ENCODE data around the gene CCDC83.
"Not testable (repeated sequence)": the region's sequence is repeated elsewhere in the genome, so short reads cannot be mapped to it uniquely, and the experiment has no call there.

CCDC83 gene

GRCh38 chr11:85939099-85940015, 84.2 kb downstream of the CCDC83 start:
- no peak for DNase-seq (ENCODE audit: low spot score)

DNA sequence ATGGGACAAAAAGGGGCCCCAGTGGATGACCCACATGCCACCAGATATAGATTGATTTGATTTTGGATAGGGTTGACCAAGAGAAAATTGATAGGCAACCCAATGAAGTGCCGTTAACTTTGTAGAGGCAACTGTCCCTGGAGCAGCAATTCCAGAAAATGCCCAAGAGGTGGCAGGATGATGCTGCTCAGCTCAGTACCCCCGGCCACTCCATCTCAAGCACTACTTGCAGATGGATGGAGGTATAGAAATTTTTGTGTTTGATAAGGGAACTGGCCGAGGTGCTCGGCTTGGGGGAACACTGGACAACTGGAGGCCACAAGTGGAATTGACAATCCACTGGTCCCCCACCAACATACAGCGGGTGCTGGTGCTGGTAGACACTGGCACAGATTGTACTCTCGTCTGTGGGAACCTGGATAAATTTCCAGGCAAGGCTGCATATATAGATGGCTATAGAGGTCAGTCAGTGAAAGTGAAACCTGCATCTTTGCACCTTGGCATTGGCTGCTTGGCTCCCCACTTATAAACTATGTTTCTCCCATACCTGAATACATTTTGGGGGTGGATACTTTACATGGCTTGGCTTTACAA, 86.3 kb downstream of the CCDC83 start:
- peak; percentile 32 for DNase-seq (ENCODE audit: low spot score)

DNA sequence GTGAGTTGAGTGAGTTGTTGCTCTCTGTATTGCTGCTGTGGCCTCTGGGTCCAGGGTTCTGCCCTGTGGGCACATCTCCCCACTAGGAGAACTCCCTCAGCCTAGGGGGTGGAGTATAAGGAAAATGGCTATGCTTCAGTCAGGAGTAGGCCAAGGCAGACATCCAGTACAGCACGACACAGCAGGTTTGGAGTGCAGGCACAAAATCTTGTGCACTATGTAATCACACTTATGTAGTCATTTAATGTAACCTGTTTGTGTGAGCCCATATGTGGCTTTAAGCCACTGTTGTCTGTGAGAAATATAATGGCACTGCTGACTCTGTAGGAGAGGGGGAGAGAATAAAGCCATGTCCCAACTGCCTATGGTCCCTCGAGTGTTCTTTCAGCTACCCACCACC, 90.1 kb downstream of the CCDC83 start:
- DNase-seq (ENCODE audit: low spot score) = no peak

- DNase-seq (ENCODE audit: low spot score) = no peak
Measured at GRCh38 chr11:85945788-85946187, 90.6 kb downstream of the CCDC83 start.

GRCh38 chr11:85946221-85946620, 91.0 kb downstream of the CCDC83 start:
- DNase-seq (ENCODE audit: low spot score) = no peak

DNA sequence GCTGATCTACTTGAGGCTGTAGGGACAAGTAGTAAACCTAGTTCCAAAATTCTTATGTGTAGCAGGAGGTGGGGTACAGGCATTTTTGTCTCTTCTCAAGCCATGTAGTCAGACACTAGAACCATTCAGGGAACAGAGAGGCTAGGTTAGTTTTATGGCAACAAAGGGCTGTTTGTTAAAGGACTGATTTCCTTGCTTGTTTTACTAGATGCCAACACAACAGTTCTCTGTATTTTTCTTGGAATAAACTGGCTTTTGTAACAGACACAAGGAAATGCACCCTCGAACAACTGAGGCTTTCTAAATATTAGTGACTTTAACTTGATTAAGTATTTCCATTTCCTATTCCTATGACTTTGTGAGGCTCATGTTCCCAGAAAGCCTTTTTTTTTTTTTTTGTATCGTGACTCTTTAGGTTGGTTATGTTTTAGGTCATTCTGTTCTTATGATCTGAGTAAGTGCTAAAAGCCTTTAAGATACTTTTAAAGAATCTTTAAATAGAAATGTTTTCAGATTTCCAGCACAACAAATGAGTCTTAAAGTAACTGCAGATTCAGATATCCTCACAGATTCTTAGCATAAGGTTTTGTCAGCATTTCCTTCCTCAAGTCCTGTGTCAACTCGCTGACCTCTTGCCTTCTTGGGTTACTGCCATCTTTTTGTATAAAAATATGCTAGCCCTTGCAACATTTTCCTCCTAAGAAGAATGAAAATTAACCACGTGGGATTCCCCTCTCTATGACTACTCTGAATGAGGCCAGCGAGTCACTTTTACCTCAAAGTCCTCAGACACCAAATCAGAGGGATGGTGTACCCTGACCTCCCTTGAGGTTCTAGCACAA, 92.5 kb downstream of the CCDC83 start:
- no peak for DNase-seq (ENCODE audit: low spot score)

DNA sequence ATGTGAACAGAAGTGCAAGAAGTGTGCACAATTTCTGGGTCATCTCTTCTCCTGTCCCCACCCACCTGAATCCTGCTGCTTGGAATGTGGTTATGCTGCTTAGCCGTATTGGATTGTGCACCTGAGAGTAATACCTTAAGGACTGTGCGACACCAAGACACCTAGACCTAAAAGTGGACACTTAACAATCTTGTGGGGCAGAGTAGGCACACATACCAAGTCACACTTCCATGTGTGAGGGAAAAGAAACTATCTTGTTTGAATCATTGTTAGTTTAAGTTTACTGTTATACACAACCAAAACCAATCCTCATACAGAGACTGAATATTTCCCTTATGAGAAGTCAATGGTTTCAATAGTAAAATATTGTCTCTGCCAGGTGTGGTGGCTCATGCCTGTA, 93.7 kb downstream of the CCDC83 start:
- no peak for DNase-seq (ENCODE audit: low spot score)

- no peak for DNase-seq (ENCODE audit: low spot score)
Measured at GRCh38 chr11:85949798-85950197, 94.6 kb downstream of the CCDC83 start.

DNA sequence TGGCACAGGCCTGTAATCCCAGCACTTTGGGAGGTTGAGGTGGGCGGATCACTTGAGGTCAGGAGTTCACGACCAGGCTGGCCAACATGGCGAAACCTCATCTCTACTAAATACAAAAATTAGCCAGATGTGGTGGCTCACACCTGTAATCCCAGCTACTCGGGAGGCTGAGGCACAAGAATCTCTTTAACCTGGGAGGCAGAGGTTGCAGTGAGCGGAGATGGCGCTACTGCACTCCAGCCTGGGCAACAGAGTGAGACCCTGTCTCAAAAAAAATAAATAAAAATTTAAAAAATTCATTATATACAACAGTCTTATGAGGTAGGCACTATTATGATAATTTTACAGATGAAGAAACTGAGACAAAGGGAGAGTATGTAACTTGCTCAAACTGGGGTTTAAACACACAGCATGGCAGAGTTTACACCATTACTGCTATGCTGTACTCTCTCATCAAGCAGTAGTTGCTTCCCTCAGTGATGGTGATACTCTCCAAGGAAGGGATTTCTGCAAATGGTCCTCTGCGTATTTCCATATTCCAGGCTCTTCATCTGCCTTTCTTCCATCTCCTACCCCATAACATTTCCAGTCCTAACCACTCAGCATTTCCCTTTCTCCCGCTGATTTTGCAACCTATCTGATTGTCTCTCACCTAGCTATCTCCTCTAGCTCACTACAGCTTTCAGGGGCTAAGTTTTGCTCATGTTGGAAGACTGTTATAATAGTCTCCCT, 95.3 kb downstream of the CCDC83 start:
- DNase-seq (ENCODE audit: low spot score) = no peak

DNA sequence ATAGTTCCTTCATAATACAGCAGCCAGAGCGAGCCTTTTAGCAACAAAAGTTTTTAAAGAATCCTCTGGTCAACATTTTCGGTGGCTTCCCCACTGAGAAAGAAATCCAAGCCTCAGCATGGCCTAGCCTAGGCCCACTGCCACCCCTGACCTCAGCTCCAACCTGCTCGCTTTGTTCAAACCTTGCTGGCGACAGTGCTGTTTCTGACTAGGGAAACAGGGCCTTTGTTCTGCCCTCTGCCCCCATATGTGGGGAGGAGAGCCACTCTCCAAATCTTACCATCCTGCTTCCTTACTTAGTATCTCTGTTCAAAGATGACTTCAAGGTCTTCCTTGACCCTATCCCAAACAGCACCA, 95.8 kb downstream of the CCDC83 start:
- DNase-seq (ENCODE audit: low spot score) = no peak

GRCh38 chr11:85951428-85952107, 96.4 kb downstream of the CCDC83 start:
- DNase-seq (ENCODE audit: low spot score) = no peak

DNA sequence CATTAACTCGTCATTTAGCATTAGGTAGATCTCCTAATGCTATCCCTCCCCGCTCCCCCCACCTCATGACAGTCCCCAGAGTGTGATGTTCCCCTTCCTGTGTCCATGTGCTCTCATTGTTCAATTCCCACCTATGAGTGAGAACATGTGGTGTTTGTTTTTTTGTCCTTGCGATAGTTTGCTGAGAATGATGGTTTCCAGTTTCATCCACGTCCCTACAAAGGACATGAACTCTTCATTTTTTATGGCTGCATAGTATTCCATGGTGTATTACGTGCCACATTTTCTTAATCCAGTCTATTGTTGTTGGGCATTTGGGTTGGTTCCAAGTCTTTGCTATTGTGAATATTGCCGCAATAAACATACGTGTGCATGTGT, 96.9 kb downstream of the CCDC83 start:
- DNase-seq (ENCODE audit: low spot score) = not testable (repeated sequence)

- DNase-seq (ENCODE audit: low spot score) = no peak
Measured at GRCh38 chr11:85953491-85954143, 98.4 kb downstream of the CCDC83 start.

DNA sequence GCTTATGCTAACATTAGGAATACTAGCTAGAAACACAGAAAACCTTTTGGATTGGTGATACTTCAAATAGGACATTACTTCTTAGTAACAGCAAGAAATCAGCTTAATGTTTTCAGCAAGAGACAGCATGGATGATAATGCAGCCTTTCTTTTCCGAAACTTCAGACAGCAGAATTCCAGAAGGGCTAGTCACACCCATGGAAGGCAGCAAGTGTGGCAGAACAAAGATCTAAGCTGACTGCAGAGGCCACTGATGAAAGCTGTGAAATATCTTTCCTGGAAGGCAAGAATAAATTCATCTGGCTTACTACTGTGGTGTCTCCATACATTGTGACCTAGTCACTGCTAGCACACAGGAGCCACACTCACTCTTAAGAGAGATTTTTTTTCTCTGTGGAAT, 100.3 kb downstream of the CCDC83 start:
- no peak for DNase-seq (ENCODE audit: low spot score)

DNA sequence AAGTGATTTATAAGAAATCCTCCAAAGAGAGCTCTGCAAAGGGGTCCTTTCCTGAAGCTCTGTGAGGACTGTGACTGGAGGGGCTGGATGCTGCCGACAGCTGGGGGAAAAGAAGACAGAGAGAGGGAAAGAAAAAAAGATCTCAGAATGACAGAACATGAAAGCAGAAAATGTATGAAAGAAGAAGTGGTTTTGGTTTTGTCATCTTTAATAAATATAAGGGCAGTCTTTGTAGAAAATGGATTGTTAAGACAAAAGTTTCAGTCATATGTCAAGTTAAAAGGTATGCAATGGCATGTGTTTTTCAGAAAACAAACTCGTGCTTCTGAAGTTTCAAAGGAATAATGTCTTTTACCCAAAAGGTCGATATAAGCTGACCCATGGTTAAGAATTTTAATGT, 105.5 kb downstream of the CCDC83 start:
- DNase-seq (ENCODE audit: low spot score) = no peak

DNA sequence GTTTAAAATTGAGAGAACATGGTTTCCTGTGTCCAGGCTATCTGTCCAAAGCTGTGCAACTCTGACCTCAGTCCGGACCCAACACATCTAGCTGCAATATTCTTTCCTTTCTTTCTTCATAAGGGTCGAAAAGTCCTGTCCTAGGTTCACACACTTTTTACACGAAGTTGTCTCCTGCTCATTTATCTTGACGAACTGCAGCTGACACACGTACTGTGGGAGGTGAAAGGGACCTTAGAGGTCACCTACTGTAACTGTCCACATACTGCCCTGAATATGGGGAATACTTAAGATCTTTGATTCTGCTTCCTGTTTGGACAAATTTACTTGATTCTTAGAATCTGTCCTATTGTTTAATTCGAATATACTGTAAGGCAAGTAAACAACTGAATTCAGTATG, 105.9 kb downstream of the CCDC83 start:
- no peak for DNase-seq (ENCODE audit: low spot score)

DNA sequence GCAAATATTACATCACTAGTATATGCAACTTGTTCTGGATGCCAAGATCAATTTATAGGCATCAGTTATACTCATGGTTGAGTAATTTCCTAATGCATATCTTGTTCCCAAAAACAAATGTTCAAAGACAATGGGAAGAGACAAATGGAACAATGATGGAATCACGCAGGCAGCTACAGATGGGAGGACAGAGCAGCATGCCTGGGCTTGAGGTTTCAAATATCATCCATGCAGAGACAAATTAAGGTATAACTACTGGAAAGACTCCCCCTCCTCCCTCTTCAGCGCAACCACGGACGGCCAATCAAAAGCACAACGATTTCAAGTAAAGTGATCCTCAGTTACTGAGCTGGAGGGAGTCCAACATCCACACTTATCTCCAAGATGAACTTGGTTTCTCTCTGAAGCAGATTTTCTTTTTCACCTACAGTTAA, 106.8 kb downstream of the CCDC83 start:
- DNase-seq (ENCODE audit: low spot score) = no peak

- no peak for DNase-seq (ENCODE audit: low spot score)
Measured at GRCh38 chr11:85965202-85965601, 110.0 kb downstream of the CCDC83 start.

- DNase-seq (ENCODE audit: low spot score) = no peak
Measured at GRCh38 chr11:85967457-85967856, 112.3 kb downstream of the CCDC83 start.
